B cell (primary cell): Measurements from ENCODE around the gene BMPER. TPM values are rescaled to one million over a fixed set of nuclear protein-coding genes. Genes with fewer than 3 reads are reported as not detected.

ENCODE experiments used
- ATAC-seq: fragments of 200-7000 bp; cut with Tn5 transposase; one replicate; pipeline ENCODE4 v1.10.0; 2021; ENCODE audit warnings: low read depth, mild to moderate bottlenecking, moderate number of reproducible peaks, moderate library complexity
- CTCF ChIA-PET: fragments of 350-600 bp; sonication (Branson Sonifier 250); formaldehyde crosslinking; loops from one replicate; lab custom pipeline; 2021; ENCODE audit warnings: antibody characterized with exemption, inconsistent platforms; lab: Charles Lee
- POLR2A ChIA-PET: fragments of 350-600 bp; sonication (Branson Sonifier 250); formaldehyde crosslinking; loops from one replicate; lab custom pipeline; 2021; ENCODE audit warnings: antibody characterized with exemption; lab: Charles Lee
- DNase-seq: peaks from one replicate; pipeline ENCODE4 v3.0.0; 2013
- H2AFZ ChIP-seq: 2 replicates; pipeline ENCODE4 v1.6.1; 2012; ENCODE audit warnings: mild to moderate bottlenecking, low read depth, low read length; ENCODE audit not compliant: insufficient read depth, poor library complexity, severe bottlenecking
- H3K27ac ChIP-seq, 2 donors: 1 replicate in 1 of 2; 2 replicates in 1 of 2; pipeline ENCODE4 v1.5.1; 2012 to 2013; ENCODE audit warnings: low read length in 2 of 2, mild to moderate bottlenecking in 2 of 2, moderate library complexity in 1 of 2
- H3K27me3 ChIP-seq, 4 experiments: fragments of 200-600 bp in 1 of 4; sonication (generic) in 1 of 4; replicated peaks in 1 of 4; 1 replicate in 2 of 4; 2 replicates in 2 of 4; pipeline versions ENCODE4 v1.6.1 to v1.7.0; 2013 to 2016; ENCODE audit warnings: low read length in 3 of 4, mild to moderate bottlenecking in 2 of 4, mixed read lengths in 1 of 4, moderate library complexity in 1 of 4; ENCODE audit not compliant: insufficient read depth in 4 of 4, control insufficient read depth in 3 of 4; ENCODE audit errors: control extremely low read depth in 1 of 4
- H3K36me3 ChIP-seq, 2 experiments: replicated peaks in 1 of 2; 1 replicate in 1 of 2; 2 replicates in 1 of 2; pipeline versions ENCODE4 v1.6.1 to v1.7.1; 2013; ENCODE audit warnings: low read length in 1 of 2; ENCODE audit not compliant: insufficient read depth in 2 of 2, control insufficient read depth in 1 of 2; ENCODE audit errors: control extremely low read depth in 1 of 2, extremely low read depth in 1 of 2
- H3K4me1 ChIP-seq, 2 donors: fragments of 200-600 bp in 1 of 2; sonication (generic) in 1 of 2; 1 replicate in 1 of 2; 2 replicates in 1 of 2; pipeline versions ENCODE4 v1.5.1 to v1.6.1; 2013 to 2017; ENCODE audit warnings: low read length in 2 of 2; ENCODE audit not compliant: control insufficient read depth in 2 of 2, insufficient read depth in 2 of 2
- H3K4me2 ChIP-seq: replicated peaks from 2 replicates; pipeline ENCODE3; 2012; ENCODE audit warnings: mild to moderate bottlenecking, low read depth, low read length; ENCODE audit not compliant: poor library complexity, severe bottlenecking
- H3K4me3 ChIP-seq, 5 experiments: fragments of 200-600 bp in 1 of 5; sonication (generic) in 1 of 5; 1 replicate in 3 of 5; 2 replicates in 2 of 5; pipeline versions ENCODE4 v1.5.1 to v1.7.0; 2011 to 2016; ENCODE audit warnings: low read length in 4 of 5, mild to moderate bottlenecking in 4 of 5, low read depth in 2 of 5, control low read depth in 1 of 5, moderate library complexity in 1 of 5; ENCODE audit not compliant: insufficient read depth in 1 of 5; ENCODE audit errors: control extremely low read depth in 1 of 5, extremely low read depth in 1 of 5
- H3K79me2 ChIP-seq: fragments of 200-600 bp; sonication (generic); one replicate; pipeline ENCODE4 v1.6.0; 2016; ENCODE audit warnings: low read length; ENCODE audit not compliant: control insufficient read depth, insufficient read depth
- H3K9ac ChIP-seq: fragments of 200-600 bp; sonication (generic); 2 replicates; pipeline ENCODE4 v1.6.1; 2017; ENCODE audit warnings: mild to moderate bottlenecking, low read length, moderate library complexity
- H3K9me3 ChIP-seq, 3 donors: one replicate each; pipeline versions ENCODE4 v1.6.1 to v1.7.1; 2013; ENCODE audit warnings: low read length in 2 of 3; ENCODE audit not compliant: control insufficient read depth in 2 of 3, insufficient read depth in 1 of 3; ENCODE audit errors: control extremely low read depth in 1 of 3
- H4K20me1 ChIP-seq: 2 replicates; pipeline ENCODE4 v1.6.0; 2012; ENCODE audit warnings: mild to moderate bottlenecking, low read length; ENCODE audit not compliant: insufficient read depth, control insufficient read depth, poor library complexity, severe bottlenecking
- H3K27ac Mint-ChIP-seq: one replicate; pipeline ENCODE4 v1.8.0; 2021; ENCODE audit warnings: mixed read lengths
- H3K27me3 Mint-ChIP-seq: one replicate; pipeline ENCODE4 v1.8.0; 2021; ENCODE audit warnings: mixed read lengths
- H3K4me1 Mint-ChIP-seq: one replicate; pipeline ENCODE4 v1.8.0; 2021; ENCODE audit warnings: mixed read lengths
- H3K4me3 Mint-ChIP-seq: one replicate; pipeline ENCODE4 v1.8.0; 2021; ENCODE audit warnings: mixed read lengths
- H3K9me3 Mint-ChIP-seq: one replicate; pipeline ENCODE4 v1.8.0; 2022; ENCODE audit warnings: mixed read lengths; ENCODE audit not compliant: insufficient read depth
- CTCF ChIP-seq: fragments of 200-600 bp; IDR thresholded peaks from one replicate; pipeline ENCODE4 v1.8.0; 2022; ENCODE audit warnings: antibody characterized with exemption, mild to moderate bottlenecking
- EZH2 ChIP-seq: IDR thresholded peaks from 2 replicates; pipeline ENCODE4 v1.6.1; 2012; ENCODE audit warnings: borderline replicate concordance, low read depth, mild to moderate bottlenecking, moderate library complexity, low read length; ENCODE audit not compliant: insufficient read depth, poor library complexity, severe bottlenecking
- WGBS: methylation state at CpG from one replicate; pipeline ENCODE4 v1.1.5; 2013; ENCODE audit warnings: missing lambda C conversion rate; ENCODE audit not compliant: insufficient coverage; 5-methylcytosine and 5-hydroxymethylcytosine counted together
- intact Hi-C: fragments of 100-400 bp; cut with micrococcal nuclease; formaldehyde crosslinking; loops from one replicate; pipeline ENCODE4 v1.10.0; 2022
- polyA plus RNA-seq: library from polyadenylated mRNA; depleted of rRNA; stranded (reverse); fragments of >200 nt; gene quantifications from 2 replicates; pipeline ENCODE4 v1.2.3, GENCODE V29; 2012
- total RNA-seq, 2 donors: library from RNA; stranded (reverse); fragments of 120-200 nt in 1 of 2; gene quantifications; 1 replicate in 1 of 2; 2 replicates in 1 of 2; pipeline versions ENCODE4 v1.2.3 to v1.2.4, GENCODE V29; 2013 to 2022

The BMPER gene
- total and polyA plus RNA-seq, 2 donors (not counting 1 experiment from before 2014, with no cell fraction given), result not detected

- no peak overlapping the region for H3K4me3 ChIP-seq
- Mint-ChIP-seq H3K4me3 (no peak overlapping the region), H3K27me3 (no peaks in the 10 kb centered on the region), H3K9me3 (no peaks in the 10 kb centered on the region), H3K4me1 (no peaks in the 10 kb centered on the region), H3K27ac (no peak overlapping the region)
- no peak overlapping the region for H3K27ac ChIP-seq
- POLR2A ChIA-PET, result no interaction called here
- H3K9me3 ChIP-seq, result peaks cover 0 to 6% (median 0%) of the 10 kb centered on the region in 3 donors
- ATAC-seq (no peak), DNase-seq (no peak)
- CTCF ChIA-PET, result no interaction called here
- H3K79me2 ChIP-seq, result no peaks in the 10 kb centered on the region
- no peaks in the 10 kb centered on the region for H4K20me1 ChIP-seq
- no CpG with 5 or more reads among the region's 1 CpG for WGBS
- no peak overlapping the region for H2AFZ ChIP-seq
- no peaks in the 10 kb centered on the region for H3K4me1 ChIP-seq
- no peaks in the 10 kb centered on the region for H3K27me3 ChIP-seq
- H3K4me2 ChIP-seq, result no peak overlapping the region
- no peak overlapping the region for H3K9ac ChIP-seq
- intact Hi-C loops, result no loop called here
- H3K36me3 ChIP-seq, result no peaks in the 10 kb centered on the region
- TF ChIP-seq CTCF, result no peak
- no peak for TF ChIP-seq EZH2
Measured at GRCh38 chr7:34184466-34184865, 279.1 kb downstream of the BMPER start.

GRCh38 chr7:34187798-34188307 lies 282.5 kb downstream of the BMPER start:
- ATAC-seq, result no peak
- H3K4me3 Mint-ChIP-seq, result no peak overlapping the region
- POLR2A ChIA-PET, result no interaction called here

More at GRCh38 chr7:34187798-34188307, 282.5 kb downstream of the BMPER start:
- no peak overlapping the region for H2AFZ ChIP-seq
- H3K36me3 ChIP-seq, result no peaks in the 10 kb centered on the region
- no peaks in the 10 kb centered on the region for H3K4me1 Mint-ChIP-seq
- no peaks in the 10 kb centered on the region for H3K27me3 ChIP-seq
- no peaks in the 10 kb centered on the region for H3K27me3 Mint-ChIP-seq
- no peak overlapping the region for H3K9ac ChIP-seq
- CTCF ChIA-PET, result no interaction called here
- no peak overlapping the region for H3K4me3 ChIP-seq
- H3K4me2 ChIP-seq, result no peak overlapping the region
- TF ChIP-seq CTCF, result no peak
- no peak for TF ChIP-seq EZH2
- DNase-seq, result no peak
- no CpG with 5 or more reads among the region's 2 CpGs for WGBS
- H3K27ac ChIP-seq, result no peak overlapping the region
- H3K9me3 Mint-ChIP-seq, result no peaks in the 10 kb centered on the region
- no peak overlapping the region for H3K27ac Mint-ChIP-seq
- H3K9me3 ChIP-seq, result peaks cover 0 to 9% (median 0%) of the 10 kb centered on the region in 3 donors
- H3K4me1 ChIP-seq, result no peaks in the 10 kb centered on the region
- intact Hi-C loops, result no loop called here
- H3K79me2 ChIP-seq, result no peaks in the 10 kb centered on the region
- no peaks in the 10 kb centered on the region for H4K20me1 ChIP-seq
